ENCODE data around the gene SHISA7. TPM values are rescaled to one million over a fixed set of nuclear protein-coding genes. Genes with fewer than 3 reads are reported as not detected.

Gene SHISA7
- not detected in 2 replicates for total RNA-seq

GRCh38 chr19:55443045-55443823 is at the start of gene SHISA7:
Gene SHISA7, minus strand, starts transcription at chr19:55443300. Its CDS starts 437 bp downstream, at chr19:55442863.
- no peak for DNase-seq (ENCODE audit: extremely low read depth, low read depth, low spot score)

GRCh38 chr19:55492362-55492944 is 49.4 kb upstream of the SHISA7 start:
- DNase-seq (ENCODE audit: extremely low read depth, low read depth, low spot score), result no peak

- no peak for DNase-seq (ENCODE audit: extremely low read depth, low read depth, low spot score)
Measured at GRCh38 chr19:55491546-55492360, 48.7 kb upstream of the SHISA7 start.

GRCh38 chr19:55490478-55491432 is 47.7 kb upstream of the SHISA7 start:
- DNase-seq (ENCODE audit: extremely low read depth, low read depth, low spot score), result no peak

- no peak for DNase-seq (ENCODE audit: extremely low read depth, low read depth, low spot score)
Measured at GRCh38 chr19:55489711-55490477, 46.8 kb upstream of the SHISA7 start.

GRCh38 chr19:55488986-55489710 is 46.0 kb upstream of the SHISA7 start:
- DNase-seq (ENCODE audit: extremely low read depth, low read depth, low spot score), result no peak

GRCh38 chr19:55487924-55488687 is 45.0 kb upstream of the SHISA7 start, which contains the start of gene SSC5D:
Gene SSC5D, plus strand, starts transcription at chr19:55488436. Its CDS starts 154 bp downstream, at chr19:55488590.
- no peak for DNase-seq (ENCODE audit: extremely low read depth, low read depth, low spot score)

- DNase-seq (ENCODE audit: extremely low read depth, low read depth, low spot score), result no peak
Measured at GRCh38 chr19:55486971-55487923, 44.1 kb upstream of the SHISA7 start.

GRCh38 chr19:55486043-55486970 is 43.2 kb upstream of the SHISA7 start:
- no peak for DNase-seq (ENCODE audit: extremely low read depth, low read depth, low spot score)

GRCh38 chr19:55485439-55486011 is 42.4 kb upstream of the SHISA7 start:
- no peak for DNase-seq (ENCODE audit: extremely low read depth, low read depth, low spot score)

- no peak for DNase-seq (ENCODE audit: extremely low read depth, low read depth, low spot score)
Measured at GRCh38 chr19:55484593-55485438, 41.7 kb upstream of the SHISA7 start, which contains the start of gene NAT14. Gene NAT14, plus strand, starts transcription at chr19:55485188. Its CDS starts 521 bp downstream, at chr19:55485709.

- DNase-seq (ENCODE audit: extremely low read depth, low read depth, low spot score), result no peak
Measured at GRCh38 chr19:55483706-55484592, 40.8 kb upstream of the SHISA7 start.

- no peak for DNase-seq (ENCODE audit: extremely low read depth, low read depth, low spot score)
Measured at GRCh38 chr19:55482967-55483705, 40.0 kb upstream of the SHISA7 start.
